GM12874 (cell line): ENCODE measurements around the gene SAP30L.

Experiments
- CTCF ChIP-seq: IDR thresholded peaks from 2 replicates; pipeline ENCODE4 v1.5.1; 2011; ENCODE audit warnings: low read depth, mild to moderate bottlenecking, control low read depth, low read length, moderate library complexity; ENCODE audit not compliant: insufficient read depth

SAP30L gene

GRCh38 chr5:154478752-154479159 lies 33.0 kb downstream of the SAP30L start:
- no peak for TF ChIP-seq CTCF

GRCh38 chr5:154479160-154479943 lies 33.6 kb downstream of the SAP30L start:
- TF ChIP-seq CTCF, result no peak

- TF ChIP-seq CTCF, result no peak
These were observed 34.4 kb downstream of the SAP30L start for GRCh38 chr5:154479944-154480750.

GRCh38 chr5:154480847-154481246 lies 35.0 kb downstream of the SAP30L start:
- no peak for TF ChIP-seq CTCF

GRCh38 chr5:154481584-154482381 lies 36.0 kb downstream of the SAP30L start:
- no peak for TF ChIP-seq CTCF

- TF ChIP-seq CTCF, result no peak
These were observed 37.0 kb downstream of the SAP30L start for GRCh38 chr5:154482528-154483449.
